OCI-LY3 (cell line): ENCODE measurements around the gene TYW5.

ENCODE experiments used
- CTCF ChIP-seq: fragments of 200-600, 300-600 bp; sonication (generic); IDR thresholded peaks from 2 replicates; pipeline ENCODE4 v1.5.1; 2014; ENCODE audit warnings: antibody characterized with exemption, low read length, low read depth
- EZH2phosphoT487 ChIP-seq: fragments of 200-600 bp; shearing (Covaris generic); IDR thresholded peaks from 2 replicates; pipeline ENCODE4 v1.6.1; 2018; ENCODE audit warnings: antibody characterized with exemption, mixed run types, low read depth

DNA sequence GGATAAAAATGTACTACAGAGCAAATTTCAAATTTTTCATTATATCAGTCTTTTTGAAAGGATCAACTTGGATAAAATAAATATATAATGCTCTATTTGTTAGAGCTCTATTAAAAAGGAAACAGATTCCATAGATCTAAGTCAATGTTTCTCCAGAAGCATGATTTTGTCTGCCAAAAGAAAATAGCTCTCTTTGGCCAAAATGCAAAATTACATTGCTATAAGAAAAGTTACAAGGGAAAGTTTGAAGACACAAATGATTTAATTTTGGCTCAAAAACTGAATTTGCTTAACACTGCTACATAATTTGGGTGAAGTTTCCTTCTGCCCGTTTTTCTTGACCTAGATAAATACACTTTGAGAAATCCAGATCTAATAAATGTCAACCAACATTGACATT lies 28.5 kb downstream of the TYW5 start:
- TF ChIP-seq CTCF: no peak
- TF ChIP-seq EZH2phosphoT487: no peak
